ENCODE data around the gene ANKRD42. TPM values are rescaled to one million over a fixed set of nuclear protein-coding genes. Genes with fewer than 3 reads are reported as not detected.

ANKRD42 gene
- total RNA-seq, 1 experiment from 2014 or later: 5.7 TPM

DNA sequence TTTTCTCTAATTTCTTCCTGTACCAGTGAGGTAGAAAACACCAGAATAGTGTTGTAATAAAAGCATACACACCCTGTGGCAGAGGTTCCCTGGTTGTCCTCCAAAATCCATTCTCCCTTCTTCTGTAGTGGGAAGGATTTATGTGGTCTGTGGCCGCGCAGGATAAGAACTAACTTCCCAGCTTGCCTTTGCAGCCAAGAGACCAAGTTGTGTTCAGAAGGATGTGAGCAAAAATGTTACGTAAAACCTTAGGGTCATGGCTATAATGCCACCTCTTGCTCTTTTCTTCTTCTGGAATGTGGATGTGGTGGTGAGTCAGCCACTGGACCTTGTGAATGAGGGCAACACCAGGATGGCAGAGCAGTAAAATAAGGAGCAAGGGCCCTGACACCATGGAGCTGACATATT, 64.3 kb downstream of the ANKRD42 start:
- H3K4me3 Mint-ChIP-seq: no peak overlapping the region
- no peak for TF ChIP-seq ZNF232 (CRISPR knock-in tag; IDR thresholded peaks at IDR 0.05)
- no peak for TF ChIP-seq TEAD4 (CRISPR knock-in tag; IDR thresholded peaks at IDR 0.05)
- TF ChIP-seq FOXP1 (CRISPR knock-in tag; IDR thresholded peaks at IDR 0.05; ENCODE audit: borderline replicate concordance): no peak
- no peak for TF ChIP-seq AR (CRISPR knock-in tag; IDR thresholded peaks at IDR 0.05)
- no peak for TF ChIP-seq ZNF532 (CRISPR knock-in tag; IDR thresholded peaks at IDR 0.05; ENCODE audit: borderline replicate concordance)
- TF ChIP-seq ZNF317 (CRISPR knock-in tag; IDR thresholded peaks at IDR 0.05; ENCODE audit: borderline replicate concordance, low read depth): no peak
- TF ChIP-seq ETV6 (CRISPR knock-in tag; IDR thresholded peaks at IDR 0.05): no peak
- TF ChIP-seq KAT7 (CRISPR knock-in tag; IDR thresholded peaks at IDR 0.05; ENCODE audit: borderline replicate concordance): no peak
- TF ChIP-seq TP53 (CRISPR knock-in tag; IDR thresholded peaks at IDR 0.05): no peak
- TF ChIP-seq GTF2I (CRISPR knock-in tag; conservative IDR thresholded peaks at IDR 0.05): no peak
- no peak for TF ChIP-seq PREB (CRISPR knock-in tag; IDR thresholded peaks at IDR 0.05; ENCODE audit: borderline replicate concordance)
- H3K9me3 Mint-ChIP-seq: no peaks in the 10 kb centered on the region
- no peaks in the 10 kb centered on the region for H3K27me3 Mint-ChIP-seq (ENCODE audit: low read depth)
- ChIA-PET POLR2A (no interaction called here), CTCF (interaction anchor here (0.6 kb wide), 1 partner anchor 8 kb away, joined by 5 read pairs; no protein-coding TSS in a partner anchor)
- no peaks in the 10 kb centered on the region for H3K4me1 Mint-ChIP-seq
- DNase-seq (ENCODE audit: low spot score): no peak
- no peak overlapping the region for H3K27ac Mint-ChIP-seq
- ATAC-seq: no peak
- H3K36me3 Mint-ChIP-seq: peaks cover 5% of the 10 kb centered on the region; the same call in 1 of the 2 replicates

- ATAC-seq: no peak
- TF ChIP-seq, protein P1, sequence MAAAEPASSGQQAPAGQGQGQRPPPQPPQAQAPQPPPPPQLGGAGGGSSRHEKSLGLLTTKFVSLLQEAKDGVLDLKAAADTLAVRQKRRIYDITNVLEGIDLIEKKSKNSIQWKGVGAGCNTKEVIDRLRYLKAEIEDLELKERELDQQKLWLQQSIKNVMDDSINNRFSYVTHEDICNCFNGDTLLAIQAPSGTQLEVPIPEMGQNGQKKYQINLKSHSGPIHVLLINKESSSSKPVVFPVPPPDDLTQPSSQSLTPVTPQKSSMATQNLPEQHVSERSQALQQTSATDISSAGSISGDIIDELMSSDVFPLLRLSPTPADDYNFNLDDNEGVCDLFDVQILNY (CRISPR knock-in tag; IDR thresholded peaks at IDR 0.05): no peak
- TF ChIP-seq ZNF423 (CRISPR knock-in tag; IDR thresholded peaks at IDR 0.05): no peak
- TF ChIP-seq ZNF512 (CRISPR knock-in tag; IDR thresholded peaks at IDR 0.05; ENCODE audit: borderline replicate concordance): no peak
- no peak for TF ChIP-seq ZNF671 (CRISPR knock-in tag; IDR thresholded peaks at IDR 0.05)
- no peak for TF ChIP-seq FOXJ3 (CRISPR knock-in tag; IDR thresholded peaks at IDR 0.05; ENCODE audit: borderline replicate concordance)
- TF ChIP-seq TCF7 (CRISPR knock-in tag; IDR thresholded peaks at IDR 0.05; ENCODE audit: low read depth): no peak
- no peak for TF ChIP-seq ESRRA (CRISPR knock-in tag; IDR thresholded peaks at IDR 0.05; ENCODE audit: borderline replicate concordance)
- TF ChIP-seq ATF1 (CRISPR knock-in tag; IDR thresholded peaks at IDR 0.05): no peak
- no peak for TF ChIP-seq JAZF1 (CRISPR knock-in tag; IDR thresholded peaks at IDR 0.05)
- TF ChIP-seq TEAD4 (CRISPR knock-in tag; IDR thresholded peaks at IDR 0.05): no peak
- TF ChIP-seq ATF6 (CRISPR knock-in tag; IDR thresholded peaks at IDR 0.05): no peak
- no peak for TF ChIP-seq OVOL2 (CRISPR knock-in tag; IDR thresholded peaks at IDR 0.05; ENCODE audit: borderline replicate concordance)
Measured at GRCh38 chr11:83259559-83259958, 66.0 kb downstream of the ANKRD42 start.

More at GRCh38 chr11:83259559-83259958, 66.0 kb downstream of the ANKRD42 start:
- no peaks in the 10 kb centered on the region for H3K4me1 Mint-ChIP-seq
- POLR2A ChIA-PET: no interaction called here
- no peaks in the 10 kb centered on the region for H3K9me3 Mint-ChIP-seq
- no peak for DNase-seq (ENCODE audit: low spot score)
- H3K4me3 Mint-ChIP-seq: no peak overlapping the region
- no peak overlapping the region for H3K27ac Mint-ChIP-seq
- CTCF ChIA-PET: no interaction called here
- H3K36me3 Mint-ChIP-seq: peaks cover 18% of the 10 kb centered on the region
- H3K27me3 Mint-ChIP-seq (ENCODE audit: low read depth): no peaks in the 10 kb centered on the region

All from WTC11 (cell line).